Uterus (tissue), 2 donors: ENCODE data around the gene SUGCT.

Source experiments
- CTCF ChIP-seq, 4 experiments: fragments of 200-600 bp in 2 of 4; fragments of 450-650 bp in 2 of 4; sonication (generic) in 2 of 4; IDR thresholded peaks; one replicate each; pipeline ENCODE4 v1.5.1; 2016 to 2019; ENCODE audit warnings: antibody characterized with exemption in 4 of 4, mild to moderate bottlenecking in 2 of 4, moderate library complexity in 1 of 4
- POLR2A ChIP-seq, 2 donors: fragments of 450-650 bp; IDR thresholded peaks; one replicate each; pipeline ENCODE4 v1.6.1; 2016; ENCODE audit warnings: antibody characterized with exemption in 2 of 2, mild to moderate bottlenecking in 1 of 2, moderate library complexity in 1 of 2

- TF ChIP-seq CTCF (IDR thresholded peaks at IDR 0.05) (no peak), POLR2A (IDR thresholded peaks at IDR 0.05) (no peak)
Observed at GRCh38 chr7:40455485-40455884, 320.7 kb downstream of the SUGCT start.
